K562 (cell line): ENCODE data around the gene ARMC8. TPM values are rescaled to one million over a fixed set of nuclear protein-coding genes. Genes with fewer than 3 reads are reported as not detected.

ENCODE experiments used
- C11orf30 ChIP-seq: fragments of 450-650 bp; IDR thresholded peaks from 2 replicates; pipeline ENCODE4 v1.6.1; 2016; ENCODE audit warnings: low read depth, mild to moderate bottlenecking
- CXXC5 ChIP-seq: fragments of 250-450 bp; sonication (Bioruptor Pico); IDR thresholded peaks from 2 replicates; pipeline ENCODE4 v1.8.0; 2022; ENCODE audit warnings: inconsistent platforms, mild to moderate bottlenecking, moderate library complexity
- EGR1 ChIP-seq: fragments of 450-650 bp; conservative IDR thresholded peaks from 2 replicates; pipeline ENCODE4 v1.6.1; 2017; ENCODE audit warnings: mild to moderate bottlenecking
- ESRRA ChIP-seq: fragments of 450-650 bp; IDR thresholded peaks from 2 replicates; pipeline ENCODE4 v1.6.1; 2014; ENCODE audit warnings: low read depth, mild to moderate bottlenecking, moderate library complexity, borderline replicate concordance
- FOXK1 ChIP-seq: sonication (generic); formaldehyde crosslinking; IDR thresholded peaks from 2 replicates; pipeline ENCODE4 v1.8.0; 2022; ENCODE audit warnings: missing genetic modification reagents, mild to moderate bottlenecking, borderline replicate concordance
- GTF2E2 ChIP-seq: fragments of 200-800 bp; sonication (Bioruptor generic); IDR thresholded peaks from 2 replicates; pipeline ENCODE4 v1.6.1; 2016; ENCODE audit warnings: missing genetic modification characterization, missing compliant biosample characterization
- HEY1 ChIP-seq: fragments of 250-450 bp; sonication (Bioruptor Pico); IDR thresholded peaks from 2 replicates; pipeline ENCODE4 v1.5.0; 2020; ENCODE audit warnings: mild to moderate bottlenecking, moderate library complexity, borderline replicate concordance
- HMGN3 ChIP-seq: IDR thresholded peaks from 2 replicates; pipeline ENCODE4 v1.6.1; 2011; ENCODE audit warnings: borderline replicate concordance, low read depth, mild to moderate bottlenecking, mixed read lengths, low read length; ENCODE audit not compliant: insufficient read length; ENCODE audit errors: extremely low read depth
- JUND ChIP-seq, 2 experiments: IDR thresholded peaks; 2 replicates in 1 of 2; 3 replicates in 1 of 2; pipeline ENCODE4 v1.6.1; 2011; ENCODE audit warnings: borderline replicate concordance in 2 of 2, low read depth in 2 of 2, low read length in 2 of 2, improper control_type of control experiment in 1 of 2, missing biosample characterization in 1 of 2, missing genetic modification characterization in 1 of 2, missing genetic modification reagents in 1 of 2
- MNT ChIP-seq, 2 experiments: fragments of 450-650 bp; conservative IDR thresholded peaks; 2 replicates each; pipeline ENCODE4 v1.6.1; 2017; ENCODE audit warnings: mild to moderate bottlenecking in 2 of 2, moderate library complexity in 2 of 2
- PCBP1 ChIP-seq: fragments of 200-400 bp; formaldehyde crosslinking; IDR thresholded peaks from 2 replicates; pipeline ENCODE4 v1.6.1; 2018; ENCODE audit warnings: mild to moderate bottlenecking, low read depth, low read length; ENCODE audit not compliant: poor library complexity, severe bottlenecking
- RAD21 ChIP-seq, 2 experiments: fragments of 250-450 bp in 1 of 2; fragments of 450-650 bp in 1 of 2; sonication (Bioruptor Pico) in 1 of 2; formaldehyde crosslinking in 1 of 2; IDR thresholded peaks in 1 of 2; conservative IDR thresholded peaks in 1 of 2; 2 replicates each; pipeline versions ENCODE4 v1.4.0 to v1.8.0; 2020 to 2022; ENCODE audit warnings: mild to moderate bottlenecking in 2 of 2, moderate library complexity in 1 of 2
- RB1 ChIP-seq: fragments of 450-650 bp; IDR thresholded peaks from 2 replicates; pipeline ENCODE4 v1.6.1; 2017; ENCODE audit warnings: low read depth, mild to moderate bottlenecking
- RBBP5 ChIP-seq: fragments of 200-600 bp; sonication (generic); IDR thresholded peaks from 2 replicates; pipeline ENCODE4 v1.6.1; 2012; ENCODE audit warnings: borderline replicate concordance, mild to moderate bottlenecking, low read length, control low read depth, inconsistent platforms; ENCODE audit not compliant: insufficient read depth, poor library complexity, severe bottlenecking
- SRSF9 ChIP-seq: fragments of 200-400 bp; formaldehyde crosslinking; IDR thresholded peaks from 2 replicates; pipeline ENCODE4 v1.6.1; 2017; ENCODE audit warnings: low read depth, low read length, borderline replicate concordance
- SUPT5H ChIP-seq: fragments of 450-650 bp; IDR thresholded peaks from 2 replicates; pipeline ENCODE4 v1.6.1; 2016
- TAF9B ChIP-seq: fragments of 450-650 bp; IDR thresholded peaks from 2 replicates; pipeline ENCODE4 v1.6.1; 2018; ENCODE audit warnings: mild to moderate bottlenecking; ENCODE audit not compliant: partially characterized antibody
- TCF7 ChIP-seq: sonication (generic); IDR thresholded peaks from 2 replicates; pipeline ENCODE4 v1.6.1; 2016; ENCODE audit warnings: antibody characterized with exemption, borderline replicate concordance
- ZNF830 ChIP-seq: fragments of 250-450 bp; sonication (Bioruptor Pico); IDR thresholded peaks from 2 replicates; pipeline ENCODE4 v1.5.0; 2021; ENCODE audit warnings: mild to moderate bottlenecking
- polyA plus RNA-seq, 8 experiments: library from polyadenylated mRNA; depleted of rRNA in 4 of 8; stranded (reverse) in 5 of 8; unstranded in 3 of 8; fragments of >200 nt; fragmentation: Nextera tagmentation in 2 of 8; fragmentation: Illumina TruSeq in 1 of 8; extraction: Ambion mirVana in 2 of 8; extraction: Trizol in 1 of 8; gene quantifications; 2 replicates each; pipeline versions ENCODE4 v1.2.1 to v1.2.3, GENCODE V29; 2011 to 2014; ENCODE audit warnings: inconsistent platforms in 1 of 8, missing spikeins in 1 of 8
- total RNA-seq, 7 experiments: library from RNA; depleted of rRNA in 6 of 7; stranded (reverse); fragments of >200 nt in 6 of 7; fragmentation: Illumina TruSeq in 2 of 7; extraction: Trizol in 2 of 7; gene quantifications; 2 replicates each; pipeline versions ENCODE4 v1.2.1 to v1.2.3, GENCODE V29; 2011 to 2021; ENCODE audit warnings: low replicate concordance in 1 of 7
- TF ChIP-seq, protein P1 (sequence below): fragments of 450-650 bp; IDR thresholded peaks from 2 replicates; pipeline ENCODE4 v1.6.1; 2017; ENCODE audit warnings: antibody characterized with exemption
- TF ChIP-seq, protein P2 (sequence below): fragments of 250-450 bp; sonication (Bioruptor Pico); IDR thresholded peaks from 2 replicates; pipeline ENCODE4 v1.8.0; 2021; ENCODE audit warnings: moderate library complexity, mild to moderate bottlenecking, inconsistent platforms
- TF ChIP-seq, protein P3 (sequence below): sonication (generic); formaldehyde crosslinking; IDR thresholded peaks from 2 replicates; pipeline ENCODE4 v1.8.0; 2023; ENCODE audit warnings: mild to moderate bottlenecking, missing genetic modification reagents

ARMC8 gene
- total and polyA plus RNA-seq, 9 of the 15 experiments (the other 6 are each of a cell fraction or from before 2014, with no cell fraction given): 22.4 to 76.1 (median 37.3) TPM

- TF ChIP-seq HEY1 (CRISPR knock-in tag) (no peak), PCBP1 (peak; percentile 51), ESRRA (peak; percentile 76; the same call in 1 of the 2 replicates), EGR1 (0 out of 2 replicates have a peak, but pooled peaks have one; percentile 15), GTF2E2 (tag) (0 out of 2 replicates have a peak, but pooled peaks have one; percentile 46), MNT (conservative IDR thresholded peaks at IDR 0.05) (peak; percentile 43 to 79; a peak in 2 of 4 replicates), TCF7 (no peak), CXXC5 (CRISPR knock-in tag) (peak; percentile 73; the same call in 1 of the 2 replicates), RAD21 (CRISPR knock-in tag; conservative IDR thresholded peaks at IDR 0.05 in 1 of 2, IDR thresholded peaks at IDR 0.05 in 1 of 2) (no peak), SRSF9 (no peak), C11orf30 (peak; percentile 94), JUND (IDR thresholded peaks at IDR 0.05; ENCODE audit: borderline replicate concordance, low read depth, low read length) (peak; percentile 36; the same call in 1 of the 2 replicates), JUND (tag; IDR thresholded peaks at IDR 0.05; ENCODE audit: borderline replicate concordance, low read depth, low read length) (no peak), TAF9B (peak; percentile 86), FOXK1 (CRISPR knock-in tag) (no peak), HMGN3 (peak; percentile 61), RBBP5 (peak; percentile 85), ZNF830 (0 out of 2 replicates have a peak, but pooled peaks have one; percentile 58), SUPT5H (peak; percentile 76), RB1 (no peak)
- TF ChIP-seq, protein P1, sequence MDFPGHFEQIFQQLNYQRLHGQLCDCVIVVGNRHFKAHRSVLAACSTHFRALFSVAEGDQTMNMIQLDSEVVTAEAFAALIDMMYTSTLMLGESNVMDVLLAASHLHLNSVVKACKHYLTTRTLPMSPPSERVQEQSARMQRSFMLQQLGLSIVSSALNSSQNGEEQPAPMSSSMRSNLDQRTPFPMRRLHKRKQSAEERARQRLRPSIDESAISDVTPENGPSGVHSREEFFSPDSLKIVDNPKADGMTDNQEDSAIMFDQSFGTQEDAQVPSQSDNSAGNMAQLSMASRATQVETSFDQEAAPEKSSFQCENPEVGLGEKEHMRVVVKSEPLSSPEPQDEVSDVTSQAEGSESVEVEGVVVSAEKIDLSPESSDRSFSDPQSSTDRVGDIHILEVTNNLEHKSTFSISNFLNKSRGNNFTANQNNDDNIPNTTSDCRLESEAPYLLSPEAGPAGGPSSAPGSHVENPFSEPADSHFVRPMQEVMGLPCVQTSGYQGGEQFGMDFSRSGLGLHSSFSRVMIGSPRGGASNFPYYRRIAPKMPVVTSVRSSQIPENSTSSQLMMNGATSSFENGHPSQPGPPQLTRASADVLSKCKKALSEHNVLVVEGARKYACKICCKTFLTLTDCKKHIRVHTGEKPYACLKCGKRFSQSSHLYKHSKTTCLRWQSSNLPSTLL: peak; percentile 76; the same call in 1 of the 2 replicates
- TF ChIP-seq, protein P2, sequence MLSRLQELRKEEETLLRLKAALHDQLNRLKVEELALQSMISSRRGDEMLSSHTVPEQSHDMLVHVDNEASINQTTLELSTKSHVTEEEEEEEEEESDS (CRISPR knock-in tag): no peak
- TF ChIP-seq, protein P3, sequence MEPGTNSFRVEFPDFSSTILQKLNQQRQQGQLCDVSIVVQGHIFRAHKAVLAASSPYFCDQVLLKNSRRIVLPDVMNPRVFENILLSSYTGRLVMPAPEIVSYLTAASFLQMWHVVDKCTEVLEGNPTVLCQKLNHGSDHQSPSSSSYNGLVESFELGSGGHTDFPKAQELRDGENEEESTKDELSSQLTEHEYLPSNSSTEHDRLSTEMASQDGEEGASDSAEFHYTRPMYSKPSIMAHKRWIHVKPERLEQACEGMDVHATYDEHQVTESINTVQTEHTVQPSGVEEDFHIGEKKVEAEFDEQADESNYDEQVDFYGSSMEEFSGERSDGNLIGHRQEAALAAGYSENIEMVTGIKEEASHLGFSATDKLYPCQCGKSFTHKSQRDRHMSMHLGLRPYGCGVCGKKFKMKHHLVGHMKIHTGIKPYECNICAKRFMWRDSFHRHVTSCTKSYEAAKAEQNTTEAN: no peak
Measured at GRCh38 chr3:138187296-138188012, at the start of gene ARMC8 (continued).
